CD14-positive monocyte (primary cell): ENCODE measurements around the gene CAPN11. TPM values are rescaled to one million over a fixed set of nuclear protein-coding genes. Genes with fewer than 3 reads are reported as not detected.

ENCODE experiments used
- DNase-seq, 3 donors: peaks; one replicate each; pipeline ENCODE4 v3.0.0-alpha.2; 2011 to 2022
- H2AFZ ChIP-seq: 2 replicates; pipeline ENCODE4 v1.6.0; 2012; ENCODE audit warnings: mild to moderate bottlenecking, low read depth, low read length, inconsistent platforms; ENCODE audit not compliant: insufficient read depth, poor library complexity, severe bottlenecking
- H3K27ac ChIP-seq, 2 donors: 1 replicate in 1 of 2; 2 replicates in 1 of 2; pipeline ENCODE4 v1.5.1; 2012 to 2013; ENCODE audit warnings: low read length in 2 of 2, control low read depth in 1 of 2, inconsistent platforms in 1 of 2, low read depth in 1 of 2, mild to moderate bottlenecking in 1 of 2
- H3K27me3 ChIP-seq, 2 donors: one replicate each; pipeline versions ENCODE4 v1.6.0 to v1.6.1; 2011 to 2013; ENCODE audit warnings: low read length in 2 of 2; ENCODE audit not compliant: control insufficient read depth in 2 of 2, insufficient read depth in 2 of 2
- H3K36me3 ChIP-seq, 2 donors: replicated peaks in 1 of 2; 1 replicate in 1 of 2; 2 replicates in 1 of 2; pipeline versions ENCODE4 v1.5.1 to v1.6.1; 2012 to 2013; ENCODE audit warnings: low read length in 2 of 2, control low read depth in 1 of 2, inconsistent platforms in 1 of 2, mild to moderate bottlenecking in 1 of 2; ENCODE audit not compliant: insufficient read depth in 2 of 2, control insufficient read depth in 1 of 2
- H3K4me1 ChIP-seq, 2 donors: 1 replicate in 1 of 2; 2 replicates in 1 of 2; pipeline versions ENCODE4 v1.5.1 to v1.6.1; 2012 to 2013; ENCODE audit warnings: low read length in 2 of 2, control low read depth in 1 of 2, inconsistent platforms in 1 of 2, mild to moderate bottlenecking in 1 of 2, moderate library complexity in 1 of 2; ENCODE audit not compliant: insufficient read depth in 2 of 2, control insufficient read depth in 1 of 2
- H3K4me2 ChIP-seq: replicated peaks from 2 replicates; pipeline ENCODE3; 2012; ENCODE audit warnings: low read length, moderate library complexity, mild to moderate bottlenecking; ENCODE audit not compliant: poor library complexity, severe bottlenecking; ENCODE audit errors: extremely low read depth
- H3K4me3 ChIP-seq, 3 experiments: fragments of 200-600 bp in 1 of 3; sonication (generic) in 1 of 3; replicated peaks in 1 of 3; 1 replicate in 2 of 3; 2 replicates in 1 of 3; pipeline ENCODE4 v1.5.1; 2011 to 2013; ENCODE audit warnings: low read length in 3 of 3, mild to moderate bottlenecking in 3 of 3, control low read depth in 2 of 3, low read depth in 2 of 3, inconsistent platforms in 1 of 3, moderate library complexity in 1 of 3
- H3K79me2 ChIP-seq: 2 replicates; pipeline ENCODE4 v1.6.0; 2012; ENCODE audit warnings: mild to moderate bottlenecking, control low read depth, inconsistent platforms, low read length, moderate library complexity; ENCODE audit not compliant: insufficient read depth
- H3K9ac ChIP-seq: 2 replicates; pipeline ENCODE4 v1.6.0; 2017; ENCODE audit warnings: low read length, mild to moderate bottlenecking; ENCODE audit not compliant: insufficient read depth, poor library complexity, severe bottlenecking
- H3K9me3 ChIP-seq, 2 donors: replicated peaks in 1 of 2; 1 replicate in 1 of 2; 2 replicates in 1 of 2; pipeline versions ENCODE4 v1.5.1 to v1.6.1; 2012 to 2013; ENCODE audit warnings: low read length in 2 of 2, control low read depth in 1 of 2; ENCODE audit not compliant: control insufficient read depth in 1 of 2, insufficient read depth in 1 of 2
- H4K20me1 ChIP-seq: 2 replicates; pipeline ENCODE4 v1.6.0; 2012; ENCODE audit warnings: mild to moderate bottlenecking, low read length, control low read depth, moderate library complexity; ENCODE audit not compliant: insufficient read depth
- H3K27ac Mint-ChIP-seq, 7 donors: one replicate each; pipeline ENCODE4 v1.8.0; 2020; ENCODE audit warnings: mild to moderate bottlenecking in 7 of 7, mixed read lengths in 7 of 7, moderate library complexity in 6 of 7, inconsistent platforms in 2 of 7
- H3K27me3 Mint-ChIP-seq, 3 donors: one replicate each; pipeline ENCODE4 v1.8.0; 2021 to 2022; ENCODE audit warnings: low read depth in 3 of 3, mild to moderate bottlenecking in 3 of 3, mixed read lengths in 3 of 3, moderate library complexity in 3 of 3, inconsistent platforms in 1 of 3
- H3K36me3 Mint-ChIP-seq, 2 donors: one replicate each; pipeline ENCODE4 v1.8.0; 2020; ENCODE audit warnings: mixed read lengths in 2 of 2, inconsistent platforms in 1 of 2, mild to moderate bottlenecking in 1 of 2
- H3K4me1 Mint-ChIP-seq: one replicate; pipeline ENCODE4 v1.8.0; 2020; ENCODE audit warnings: mild to moderate bottlenecking, mixed read lengths
- H3K4me3 Mint-ChIP-seq, 2 donors: one replicate each; pipeline ENCODE4 v1.8.0; 2020; ENCODE audit warnings: mild to moderate bottlenecking in 2 of 2, mixed read lengths in 2 of 2, moderate library complexity in 1 of 2
- H3K9me3 Mint-ChIP-seq, 7 donors: one replicate each; pipeline ENCODE4 v1.8.0; 2020 to 2022; ENCODE audit warnings: mixed read lengths in 7 of 7, mild to moderate bottlenecking in 6 of 7, moderate library complexity in 6 of 7, inconsistent platforms in 2 of 7
- CTCF ChIP-seq: fragments of 200-600 bp; IDR thresholded peaks from one replicate; pipeline ENCODE4 v1.8.0; 2022; ENCODE audit warnings: antibody characterized with exemption, mild to moderate bottlenecking
- WGBS: methylation state at CpG from one replicate; pipeline ENCODE4 v1.1.5; 2013; ENCODE audit warnings: missing lambda C conversion rate; ENCODE audit not compliant: insufficient coverage; 5-methylcytosine and 5-hydroxymethylcytosine counted together
- intact Hi-C, 2 donors: fragments of 100-400 bp; cut with micrococcal nuclease; formaldehyde crosslinking; loops; one replicate each; pipeline versions ENCODE4 v1.15.0 to v1.15.1; 2023
- polyA plus RNA-seq, 3 donors: library from polyadenylated mRNA; depleted of rRNA in 1 of 3; unstranded in 2 of 3; stranded (reverse) in 1 of 3; fragments of 300-500 nt in 2 of 3; fragments of >200 nt in 1 of 3; fragmentation: Illumina TruSeq in 2 of 3; gene quantifications; 1 replicate in 2 of 3; 2 replicates in 1 of 3; pipeline ENCODE4 v1.2.3, GENCODE V29; 2012 to 2021

The CAPN11 gene
- polyA plus RNA-seq, 3 donors: 0.11 TPM; not detected in 2

GRCh38 chr6:44185953-44186634, 27.5 kb downstream of the CAPN11 start:
- no peak overlapping the region for H3K4me3 ChIP-seq
- H4K20me1 ChIP-seq: no peaks in the 10 kb centered on the region
- no peaks in the 10 kb centered on the region for H3K9me3 Mint-ChIP-seq
- H3K27ac Mint-ChIP-seq: no peak overlapping the region
- TF ChIP-seq CTCF: no peak
- no peaks in the 10 kb centered on the region for H3K9me3 ChIP-seq
- no peaks in the 10 kb centered on the region for H3K79me2 ChIP-seq
- intact Hi-C loops: no loop called here
- 39% methylated on average over 5 of the region's 9 CpGs for WGBS
- H3K27me3 ChIP-seq: no peaks in the 10 kb centered on the region
- H3K4me1 ChIP-seq: no peaks in the 10 kb centered on the region
- no peaks in the 10 kb centered on the region for H3K36me3 Mint-ChIP-seq
- no peak for DNase-seq
- peak overlapping the region; percentile 4 for H3K9ac ChIP-seq
- no peaks in the 10 kb centered on the region for H3K36me3 ChIP-seq
- peak overlapping the region in 1 of 2 donors; percentile 23 for H3K4me3 Mint-ChIP-seq
- H3K4me2 ChIP-seq: no peak overlapping the region
- H3K27me3 Mint-ChIP-seq: peaks cover 2 to 8% (median 3%) of the 10 kb centered on the region in 3 donors
- H2AFZ ChIP-seq: peak overlapping the region; percentile 59
- H3K4me1 Mint-ChIP-seq: peaks cover 3% of the 10 kb centered on the region
- H3K27ac ChIP-seq: no peak overlapping the region

GRCh38 chr6:44186635-44187025, 28.0 kb downstream of the CAPN11 start:
- intact Hi-C loops: no loop called here
- H3K9me3 Mint-ChIP-seq: no peaks in the 10 kb centered on the region
- DNase-seq: no peak

More at GRCh38 chr6:44186635-44187025, 28.0 kb downstream of the CAPN11 start:
- no peaks in the 10 kb centered on the region for H3K9me3 ChIP-seq
- no peaks in the 10 kb centered on the region for H3K27me3 ChIP-seq
- H3K4me2 ChIP-seq: no peak overlapping the region
- peak overlapping the region; percentile 59 for H2AFZ ChIP-seq
- WGBS: no CpG with 5 or more reads among the region's 7 CpGs
- H3K79me2 ChIP-seq: no peaks in the 10 kb centered on the region
- no peaks in the 10 kb centered on the region for H3K36me3 ChIP-seq
- Mint-ChIP-seq H3K4me1 (peaks cover 3% of the 10 kb centered on the region), H3K36me3 (no peaks in the 10 kb centered on the region), H3K27me3 (peaks cover 2 to 8% (median 3%) of the 10 kb centered on the region in 3 donors), H3K4me3 (no peak overlapping the region), H3K27ac (no peak overlapping the region)
- TF ChIP-seq CTCF: no peak
- no peak overlapping the region for H3K9ac ChIP-seq
- H4K20me1 ChIP-seq: no peaks in the 10 kb centered on the region
- H3K4me1 ChIP-seq: no peaks in the 10 kb centered on the region
- H3K4me3 ChIP-seq: no peak overlapping the region
- H3K27ac ChIP-seq: no peak overlapping the region
